Panc1 (cell line): ENCODE results near the gene NCLN. TPM values are rescaled to one million over a fixed set of nuclear protein-coding genes. Genes with fewer than 3 reads are reported as not detected.

Experiments
- ATAC-seq: fragments of 200-7000 bp; cut with Tn5 transposase; 2 replicates; pipeline ENCODE4 v1.9.1; 2020; ENCODE audit warnings: mild to moderate bottlenecking, moderate library complexity
- BruUV-seq: library from RNA; stranded (reverse); fragments of 400-500 nt; replicated peaks from 2 replicates; lab custom pipeline; 2021; lab: Mats Ljungman, UMichigan
- CTCF ChIA-PET: fragments of 300-600 bp; sonication (Branson Sonifier 250); formaldehyde crosslinking; loops from one replicate; lab custom pipeline; 2022; ENCODE audit warnings: antibody characterized with exemption; lab: Charles Lee
- POLR2A ChIA-PET: fragments of 300-600 bp; sonication (Branson Sonifier 250); formaldehyde crosslinking; loops from one replicate; lab custom pipeline; 2022; ENCODE audit warnings: antibody characterized with exemption; lab: Charles Lee
- DNase-seq: peaks from one replicate; pipeline ENCODE4 v3.0.0-alpha.2; 2010; ENCODE audit warnings: low read depth, low spot score
- H3K27ac ChIP-seq: 2 replicates; pipeline ENCODE4 v1.5.1; 2011; ENCODE audit warnings: mild to moderate bottlenecking, low read length, inconsistent platforms
- H3K27me3 ChIP-seq: fragments of 200-500 bp; sonication (Bioruptor generic); 2 replicates; pipeline ENCODE4 v1.6.0; 2014; ENCODE audit warnings: low read length, inconsistent platforms; ENCODE audit not compliant: control insufficient read depth, insufficient read depth
- H3K36me3 ChIP-seq: fragments of 200-500 bp; sonication (Bioruptor generic); 2 replicates; pipeline ENCODE4 v1.5.1; 2014; ENCODE audit warnings: inconsistent platforms, mild to moderate bottlenecking, low read length, moderate library complexity; ENCODE audit not compliant: control insufficient read depth, insufficient read depth
- H3K4me1 ChIP-seq: 2 replicates; pipeline ENCODE4 v1.5.1; 2011; ENCODE audit warnings: inconsistent platforms, mild to moderate bottlenecking, low read length, moderate library complexity; ENCODE audit not compliant: control insufficient read depth, insufficient read depth
- H3K4me3 ChIP-seq, 2 experiments: 2 replicates each; pipeline ENCODE4 v1.5.1; 2011 to 2012; ENCODE audit warnings: low read depth in 2 of 2, low read length in 2 of 2, mild to moderate bottlenecking in 2 of 2, inconsistent platforms in 1 of 2, moderate library complexity in 1 of 2
- H3K9me3 ChIP-seq: fragments of 200-500 bp; sonication (Bioruptor generic); 2 replicates; pipeline ENCODE4 v1.5.1; 2014; ENCODE audit warnings: low read depth, mild to moderate bottlenecking, inconsistent platforms, low read length, moderate library complexity; ENCODE audit not compliant: control insufficient read depth, insufficient read depth
- POLR2AphosphoS5 ChIP-seq: IDR thresholded peaks from 2 replicates; pipeline ENCODE4 v1.6.1; 2012; ENCODE audit warnings: mild to moderate bottlenecking, low read depth, low read length, moderate library complexity
- SIN3A ChIP-seq: IDR thresholded peaks from 2 replicates; pipeline ENCODE4 v1.6.1; 2012; ENCODE audit warnings: low read depth, mild to moderate bottlenecking, low read length, moderate library complexity, borderline replicate concordance; ENCODE audit not compliant: insufficient read depth
- TCF7L2 ChIP-seq: IDR thresholded peaks from 2 replicates; pipeline ENCODE4 v1.6.1; 2011; ENCODE audit warnings: mild to moderate bottlenecking, low read depth, low read length, inconsistent platforms
- in situ Hi-C: cut with HindIII; loops from 2 replicates; pipeline ENCODE4 v1.10.0; 2016; ENCODE audit warnings: low sequenced_read_pairs, low pct_unique_long_range_greater_than_20kb
- intact Hi-C: fragments of 100-400 bp; cut with micrococcal nuclease; formaldehyde crosslinking; loops from one replicate; pipeline ENCODE4 v1.10.0; 2022; ENCODE audit not compliant: unreplicated experiment
- total RNA-seq: library from RNA; stranded (reverse); gene quantifications from one replicate; pipeline ENCODE4 v1.2.1, GENCODE V29; 2021; ENCODE audit not compliant: unreplicated experiment
- TF ChIP-seq, protein P1 (sequence below), 2 experiments: IDR thresholded peaks; 2 replicates each; pipeline ENCODE4 v1.6.1; 2011 to 2012; ENCODE audit warnings: low read depth in 2 of 2, control low read depth in 1 of 2, low read length in 1 of 2, mild to moderate bottlenecking in 1 of 2, moderate library complexity in 1 of 2; ENCODE audit not compliant: insufficient read depth in 1 of 2
- TF ChIP-seq, protein P2 (sequence below): fragments of 450-650 bp; IDR thresholded peaks from 2 replicates; pipeline ENCODE4 v1.5.1; 2017; ENCODE audit warnings: mild to moderate bottlenecking

The NCLN gene
- total RNA-seq, 1 experiment from 2014 or later, result 132 TPM

DNA sequence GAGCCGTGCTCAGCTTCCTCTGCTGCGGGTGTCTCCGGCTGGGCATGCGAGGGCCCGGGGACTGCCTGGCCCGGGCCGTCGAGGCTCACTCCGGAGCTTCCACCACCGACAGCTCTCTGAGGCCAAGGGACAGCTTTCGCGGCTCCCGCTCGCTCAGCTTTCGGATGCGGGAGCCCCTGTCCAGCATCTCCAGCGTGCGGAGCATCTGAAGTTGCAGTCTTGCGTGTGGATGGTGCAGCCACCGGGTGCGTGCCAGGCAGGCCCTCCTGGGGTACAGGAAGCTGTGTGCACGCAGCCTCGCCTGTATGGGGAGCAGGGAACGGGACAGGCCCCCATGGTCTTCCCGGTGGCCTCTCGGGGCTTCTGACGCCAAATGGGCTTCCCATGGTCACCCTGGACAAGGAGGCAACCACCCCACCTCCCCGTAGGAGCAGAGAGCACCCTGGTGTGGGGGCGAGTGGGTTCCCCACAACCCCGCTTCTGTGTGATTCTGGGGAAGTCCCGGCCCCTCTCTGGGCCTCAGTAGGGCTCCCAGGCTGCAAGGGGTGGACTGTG, 5.9 kb upstream of the NCLN start:
- CTCF ChIA-PET, result no interaction called here
- Histone ChIP-seq H3K4me3 (no peak overlapping the region), H3K36me3 (no peaks in the 10 kb centered on the region), H3K4me1 (peaks cover 12% of the 10 kb centered on the region), H3K27ac (no peak overlapping the region), H3K27me3 (no peaks in the 10 kb centered on the region), H3K9me3 (no peaks in the 10 kb centered on the region)
- no peak for ATAC-seq
- in situ Hi-C loops, result no loop called here
- POLR2A ChIA-PET, result no interaction called here
- DNase-seq, result no peak
- TF ChIP-seq, protein P1, sequence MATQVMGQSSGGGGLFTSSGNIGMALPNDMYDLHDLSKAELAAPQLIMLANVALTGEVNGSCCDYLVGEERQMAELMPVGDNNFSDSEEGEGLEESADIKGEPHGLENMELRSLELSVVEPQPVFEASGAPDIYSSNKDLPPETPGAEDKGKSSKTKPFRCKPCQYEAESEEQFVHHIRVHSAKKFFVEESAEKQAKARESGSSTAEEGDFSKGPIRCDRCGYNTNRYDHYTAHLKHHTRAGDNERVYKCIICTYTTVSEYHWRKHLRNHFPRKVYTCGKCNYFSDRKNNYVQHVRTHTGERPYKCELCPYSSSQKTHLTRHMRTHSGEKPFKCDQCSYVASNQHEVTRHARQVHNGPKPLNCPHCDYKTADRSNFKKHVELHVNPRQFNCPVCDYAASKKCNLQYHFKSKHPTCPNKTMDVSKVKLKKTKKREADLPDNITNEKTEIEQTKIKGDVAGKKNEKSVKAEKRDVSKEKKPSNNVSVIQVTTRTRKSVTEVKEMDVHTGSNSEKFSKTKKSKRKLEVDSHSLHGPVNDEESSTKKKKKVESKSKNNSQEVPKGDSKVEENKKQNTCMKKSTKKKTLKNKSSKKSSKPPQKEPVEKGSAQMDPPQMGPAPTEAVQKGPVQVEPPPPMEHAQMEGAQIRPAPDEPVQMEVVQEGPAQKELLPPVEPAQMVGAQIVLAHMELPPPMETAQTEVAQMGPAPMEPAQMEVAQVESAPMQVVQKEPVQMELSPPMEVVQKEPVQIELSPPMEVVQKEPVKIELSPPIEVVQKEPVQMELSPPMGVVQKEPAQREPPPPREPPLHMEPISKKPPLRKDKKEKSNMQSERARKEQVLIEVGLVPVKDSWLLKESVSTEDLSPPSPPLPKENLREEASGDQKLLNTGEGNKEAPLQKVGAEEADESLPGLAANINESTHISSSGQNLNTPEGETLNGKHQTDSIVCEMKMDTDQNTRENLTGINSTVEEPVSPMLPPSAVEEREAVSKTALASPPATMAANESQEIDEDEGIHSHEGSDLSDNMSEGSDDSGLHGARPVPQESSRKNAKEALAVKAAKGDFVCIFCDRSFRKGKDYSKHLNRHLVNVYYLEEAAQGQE (IDR thresholded peaks at IDR 0.05; ENCODE audit: insufficient read depth in 1 of 2, low read depth in 2 of 2, low read length in 1 of 2), result no peak
- TF ChIP-seq SIN3A, result no peak
- TF ChIP-seq, protein P2, sequence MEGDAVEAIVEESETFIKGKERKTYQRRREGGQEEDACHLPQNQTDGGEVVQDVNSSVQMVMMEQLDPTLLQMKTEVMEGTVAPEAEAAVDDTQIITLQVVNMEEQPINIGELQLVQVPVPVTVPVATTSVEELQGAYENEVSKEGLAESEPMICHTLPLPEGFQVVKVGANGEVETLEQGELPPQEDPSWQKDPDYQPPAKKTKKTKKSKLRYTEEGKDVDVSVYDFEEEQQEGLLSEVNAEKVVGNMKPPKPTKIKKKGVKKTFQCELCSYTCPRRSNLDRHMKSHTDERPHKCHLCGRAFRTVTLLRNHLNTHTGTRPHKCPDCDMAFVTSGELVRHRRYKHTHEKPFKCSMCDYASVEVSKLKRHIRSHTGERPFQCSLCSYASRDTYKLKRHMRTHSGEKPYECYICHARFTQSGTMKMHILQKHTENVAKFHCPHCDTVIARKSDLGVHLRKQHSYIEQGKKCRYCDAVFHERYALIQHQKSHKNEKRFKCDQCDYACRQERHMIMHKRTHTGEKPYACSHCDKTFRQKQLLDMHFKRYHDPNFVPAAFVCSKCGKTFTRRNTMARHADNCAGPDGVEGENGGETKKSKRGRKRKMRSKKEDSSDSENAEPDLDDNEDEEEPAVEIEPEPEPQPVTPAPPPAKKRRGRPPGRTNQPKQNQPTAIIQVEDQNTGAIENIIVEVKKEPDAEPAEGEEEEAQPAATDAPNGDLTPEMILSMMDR, result no peak
- TF ChIP-seq TCF7L2, result no peak
- TF ChIP-seq POLR2AphosphoS5, result no peak
- intact Hi-C loops, result no loop called here
- BruUV-seq, result no TSS peak

DNA sequence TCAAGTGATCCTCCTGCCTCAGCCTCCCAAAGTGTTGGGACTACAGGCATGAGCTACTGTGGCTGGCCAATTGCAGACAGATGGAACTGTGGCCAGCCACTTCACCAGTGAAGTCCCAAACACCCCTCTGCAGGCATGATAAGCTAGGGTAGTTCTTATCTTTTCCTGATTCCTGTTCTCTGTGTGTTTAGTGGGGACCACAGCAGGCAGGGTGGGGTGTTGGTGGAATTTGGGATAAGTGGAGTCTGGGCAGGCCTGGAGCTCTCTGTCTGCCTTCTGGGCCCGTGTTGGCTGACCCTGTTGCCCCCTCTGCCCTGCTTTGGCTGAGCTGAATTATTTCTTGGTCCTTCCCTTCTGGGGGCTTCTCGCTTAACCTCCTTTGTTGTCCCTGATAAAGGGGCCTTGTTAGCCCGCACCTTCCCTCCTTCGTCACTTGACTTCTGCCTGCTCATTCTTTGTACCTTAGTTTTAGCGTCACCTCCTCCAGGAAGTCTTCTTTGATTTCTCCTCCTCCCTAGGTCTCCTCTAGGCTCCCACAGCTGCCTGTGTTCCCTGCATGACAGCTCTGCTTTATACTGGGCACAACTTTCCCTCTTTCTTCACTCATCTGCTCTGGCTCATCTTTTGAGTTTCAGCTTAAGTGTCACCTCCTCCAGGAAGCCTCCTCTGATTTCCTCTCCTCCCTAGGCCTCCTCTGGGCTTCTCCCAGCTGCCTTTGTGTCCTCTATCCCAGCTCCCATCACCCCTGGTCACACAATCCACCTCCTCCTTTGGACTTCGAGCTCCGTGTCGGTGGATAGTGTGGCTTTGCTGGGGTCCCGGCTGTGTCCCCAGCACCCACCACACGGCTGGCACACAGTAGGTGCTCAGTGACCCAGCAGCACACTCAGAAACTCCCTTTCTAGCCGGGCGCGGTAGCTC, 1.7 kb upstream of the NCLN start:
- TF ChIP-seq POLR2AphosphoS5, result no peak
- TF ChIP-seq, protein P2, result no peak
- TF ChIP-seq SIN3A, result no peak
- TF ChIP-seq TCF7L2, result no peak
- TF ChIP-seq, protein P1 (IDR thresholded peaks at IDR 0.05; ENCODE audit: insufficient read depth in 1 of 2, low read depth in 2 of 2, low read length in 1 of 2), result no peak
- Histone ChIP-seq H3K4me1 (no peaks in the 10 kb centered on the region), H3K27ac (peak overlapping the region; percentile 83; the same call in 1 of the 2 replicates), H3K36me3 (no peaks in the 10 kb centered on the region; the same call in 1 of the 2 replicates), H3K9me3 (no peaks in the 10 kb centered on the region), H3K4me3 (no peak overlapping the region), H3K27me3 (no peaks in the 10 kb centered on the region)
- DNase-seq (no peak), ATAC-seq (no peak)
- POLR2A ChIA-PET, result no interaction called here
- BruUV-seq, result no TSS peak
- in situ Hi-C loops, result no loop called here
- intact Hi-C loops, result no loop called here
- CTCF ChIA-PET, result no interaction called here
